GM19238 (cell line): ENCODE measurements around the gene NDUFA8.
"Not testable (repeated sequence)": the region's sequence is repeated elsewhere in the genome, so short reads cannot be mapped to it uniquely, and the experiment has no call there.

Source experiments
- DNase-seq: peaks from one replicate; pipeline ENCODE4 v3.0.0; 2011; ENCODE audit warnings: low spot score; ENCODE audit not compliant: insufficient read length

NDUFA8 gene

DNA sequence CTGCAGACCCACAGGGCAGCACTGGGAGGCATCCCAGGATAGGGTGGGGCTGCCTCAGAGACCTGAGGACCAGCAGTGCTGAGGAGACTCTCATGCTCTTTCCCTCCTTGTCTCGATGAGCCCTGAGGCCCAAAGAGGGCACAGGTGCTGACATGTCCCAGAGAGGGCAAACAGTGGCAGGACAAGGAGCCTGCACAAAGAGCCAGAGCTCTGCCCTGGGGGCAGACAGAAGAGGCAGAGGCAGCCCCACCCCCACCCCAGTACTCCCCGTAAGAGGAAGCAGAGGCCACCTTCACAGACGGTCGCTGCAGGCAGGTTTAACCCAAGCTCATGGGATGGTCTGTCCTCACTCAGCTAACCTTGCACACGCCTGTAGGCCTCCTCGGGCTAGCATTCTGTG is 37.1 kb downstream of the NDUFA8 start:
- DNase-seq: no peak

DNA sequence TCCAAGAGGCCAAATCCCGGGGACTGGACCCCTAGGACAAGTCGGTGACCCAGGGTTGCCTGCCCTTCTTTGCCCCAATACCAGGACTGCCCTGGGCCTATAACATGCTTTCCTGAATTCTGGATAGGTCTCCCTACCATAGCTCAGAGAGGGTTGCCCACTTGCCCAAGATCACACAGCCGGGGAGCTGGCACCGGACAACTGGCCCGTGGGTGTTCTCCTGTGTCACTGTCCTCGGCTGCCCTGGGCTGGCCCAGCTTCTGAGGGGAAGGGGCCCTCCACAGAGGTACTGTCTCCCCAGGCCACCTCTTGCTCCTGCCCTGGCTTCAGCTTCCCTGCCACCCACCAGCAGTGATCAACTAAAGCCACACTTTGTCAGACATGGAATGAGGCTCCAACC is 37.6 kb downstream of the NDUFA8 start:
- DNase-seq: no peak

DNA sequence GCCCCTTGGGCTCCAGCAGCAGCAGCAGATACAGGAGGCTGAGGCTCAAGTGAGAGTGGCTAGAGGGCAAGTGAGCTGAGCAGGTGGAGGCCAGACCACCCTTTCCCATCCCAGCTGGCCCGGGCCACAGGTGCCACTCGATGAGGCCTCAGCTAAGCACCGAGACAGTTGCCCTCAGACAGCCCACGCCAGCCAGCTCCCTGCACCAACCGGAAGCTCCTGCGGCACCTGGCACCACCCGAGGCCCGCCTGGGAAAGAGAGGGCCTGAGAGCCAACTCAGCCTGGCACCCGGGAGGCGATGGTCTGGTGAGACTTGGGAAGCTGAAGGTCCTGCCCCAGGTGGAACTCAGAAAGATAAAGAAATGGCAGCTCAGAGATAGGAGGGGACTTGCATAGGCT is 38.2 kb downstream of the NDUFA8 start:
- no peak for DNase-seq

DNA sequence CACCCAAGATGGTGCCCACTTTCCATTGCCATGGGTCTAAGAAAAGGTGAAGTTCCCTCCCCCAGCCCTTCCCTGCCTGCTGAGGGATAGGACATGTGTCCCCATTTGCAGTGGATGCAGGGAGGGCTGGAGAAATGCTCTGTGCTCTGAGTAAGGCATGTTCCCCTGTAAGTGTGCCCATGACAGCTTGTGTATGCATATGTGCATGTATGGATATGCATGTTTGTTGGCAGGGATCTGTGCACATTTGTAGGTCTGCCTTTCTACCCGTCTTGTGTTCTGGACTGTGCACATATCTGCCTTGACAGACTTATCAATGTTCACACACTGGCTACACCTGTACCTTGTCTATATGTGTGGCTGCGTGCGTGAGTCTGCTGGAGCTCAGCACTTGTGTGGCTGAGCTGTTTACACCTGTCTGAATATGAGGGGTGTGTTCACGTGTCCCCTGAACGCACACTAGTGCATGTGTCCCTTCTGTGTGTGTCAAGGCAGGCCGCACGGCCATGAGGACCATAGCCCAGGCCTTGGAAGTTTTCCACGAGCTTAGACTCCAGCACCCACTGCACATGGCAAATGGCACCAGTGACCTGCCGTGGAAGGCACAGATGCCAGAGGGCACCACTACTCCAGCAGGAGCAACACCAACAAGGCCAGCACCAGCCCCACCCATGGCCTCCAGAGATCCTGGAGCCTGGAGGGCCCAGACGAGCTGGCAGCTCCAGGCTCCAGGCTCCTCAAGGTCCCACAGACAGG is 39.1 kb downstream of the NDUFA8 start:
- DNase-seq: no peak

DNA sequence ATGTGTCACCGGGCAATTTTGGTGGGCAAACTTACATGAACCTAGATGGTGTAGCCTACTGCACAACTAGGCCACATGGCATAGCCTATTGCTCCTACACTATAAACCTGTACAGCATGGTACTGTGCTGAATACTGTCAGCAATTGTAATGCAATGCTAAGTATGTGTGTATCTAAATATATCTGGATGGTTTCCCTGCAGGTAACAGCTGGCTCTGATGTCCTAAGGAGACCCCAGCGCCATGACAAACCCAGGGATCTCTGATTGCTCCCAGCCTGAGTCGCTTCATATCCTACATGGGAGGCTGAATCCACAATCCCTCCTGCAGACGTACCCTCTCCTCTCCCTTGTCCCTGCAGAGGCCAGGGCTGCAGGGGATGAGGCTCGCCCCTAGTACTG is 39.9 kb downstream of the NDUFA8 start:
- no peak for DNase-seq

DNA sequence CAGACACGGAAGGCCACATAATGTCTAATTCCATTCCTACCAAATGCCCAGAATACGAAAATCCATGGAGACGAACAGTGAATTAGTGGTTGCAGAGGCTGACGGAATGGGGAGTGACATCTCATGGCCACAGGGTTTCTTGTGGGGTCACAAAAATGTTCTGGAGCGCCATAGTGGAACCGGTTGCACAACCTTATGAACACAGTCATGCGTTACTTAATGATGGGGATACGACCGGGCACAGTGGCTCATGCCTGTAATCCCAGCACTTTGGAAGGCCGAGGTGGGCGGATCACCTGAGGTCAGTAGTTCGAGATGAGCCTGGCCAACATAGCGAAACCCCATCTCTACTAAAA is 40.4 kb downstream of the NDUFA8 start:
- DNase-seq: no peak

DNA sequence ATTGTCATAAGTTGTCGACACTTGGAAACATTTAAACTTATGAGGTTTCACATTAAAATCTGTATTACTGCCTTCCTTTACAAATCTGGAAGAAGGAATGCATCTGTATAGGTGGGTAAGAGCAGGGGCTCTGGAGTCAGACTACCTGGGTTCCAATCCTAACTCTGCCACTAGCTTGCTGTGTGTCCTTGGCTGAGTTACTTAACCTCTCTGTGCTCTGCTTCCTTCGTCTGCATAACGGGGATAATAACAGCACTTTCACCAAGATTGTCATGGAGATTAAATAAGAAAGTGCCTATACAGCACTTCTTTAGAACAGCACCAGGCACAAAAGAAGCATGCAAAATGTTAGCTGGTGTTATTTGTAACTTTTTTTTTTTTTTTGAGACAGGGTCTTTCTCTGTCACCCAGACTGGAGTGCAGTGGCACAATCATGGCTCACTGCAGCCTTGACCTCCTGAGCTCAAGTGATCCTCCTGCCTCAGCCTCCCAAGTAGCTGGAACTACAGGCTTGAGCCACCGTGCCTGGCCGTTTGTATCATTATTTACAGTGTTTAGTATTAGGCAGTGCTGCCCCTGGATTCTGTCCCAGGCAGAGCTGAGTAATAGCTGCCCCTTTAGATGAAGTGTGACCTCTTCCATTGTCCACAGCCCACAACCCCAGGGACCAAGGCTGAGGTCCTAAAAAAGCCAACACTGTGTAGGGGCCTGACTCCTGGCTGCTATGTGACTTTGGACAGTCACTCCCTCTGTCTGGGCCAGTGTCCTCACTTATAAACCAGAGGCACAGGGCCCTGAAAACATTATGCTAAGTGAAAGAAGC is 41.0 kb downstream of the NDUFA8 start:
- no peak for DNase-seq

DNA sequence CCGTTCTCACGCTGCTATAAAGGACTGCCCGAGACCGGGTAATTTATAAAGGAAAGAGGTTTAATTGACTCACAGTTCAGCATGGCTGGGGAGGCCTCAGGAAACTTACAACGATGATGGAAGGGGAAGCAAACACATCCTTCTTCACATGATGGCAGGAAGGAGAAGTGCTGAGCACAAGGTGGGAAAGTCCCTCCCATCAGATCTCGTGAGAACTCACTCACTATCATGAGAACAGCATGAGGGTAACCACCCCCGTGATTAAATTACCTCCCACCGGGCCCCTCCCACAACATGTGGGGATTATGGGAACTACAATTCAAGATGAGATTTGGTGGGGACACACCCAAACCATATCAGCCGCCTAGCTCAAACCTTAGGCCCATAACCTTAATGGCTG is 42.3 kb downstream of the NDUFA8 start:
- not testable (repeated sequence) for DNase-seq

DNA sequence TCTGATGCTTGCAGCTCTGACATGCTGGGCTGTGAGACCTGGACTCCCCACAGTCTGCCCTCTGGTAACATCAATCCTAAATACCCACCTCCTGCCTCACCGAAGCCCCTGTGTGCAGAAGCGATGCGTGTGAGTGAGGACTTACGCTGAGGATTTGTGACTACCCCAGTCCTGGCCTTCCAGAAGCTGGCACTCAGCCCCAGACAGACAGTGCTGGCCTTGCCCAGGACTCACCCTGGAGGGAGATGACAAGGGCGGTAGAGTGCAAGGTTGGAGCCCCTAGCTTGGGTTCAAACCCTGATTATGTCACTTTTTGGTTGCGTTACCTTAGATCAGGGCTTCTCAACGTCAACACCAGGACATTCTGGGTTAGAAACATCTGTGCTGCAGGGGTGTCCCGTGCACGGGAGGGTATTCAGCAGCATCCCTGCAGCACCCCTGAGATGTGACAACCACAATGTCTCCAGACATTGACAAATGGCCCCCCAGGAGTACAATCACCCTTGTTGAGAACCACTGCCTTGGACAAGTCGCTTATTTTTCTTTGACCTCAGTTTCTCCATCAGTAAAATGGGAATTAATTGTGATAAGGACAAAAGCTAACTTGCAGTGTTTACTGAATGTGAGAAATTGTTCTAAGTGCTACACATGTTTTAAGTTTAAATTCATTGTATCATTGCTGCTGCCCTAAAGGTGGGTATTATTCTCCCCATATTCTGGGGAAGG is 43.0 kb downstream of the NDUFA8 start:
- no peak for DNase-seq

DNA sequence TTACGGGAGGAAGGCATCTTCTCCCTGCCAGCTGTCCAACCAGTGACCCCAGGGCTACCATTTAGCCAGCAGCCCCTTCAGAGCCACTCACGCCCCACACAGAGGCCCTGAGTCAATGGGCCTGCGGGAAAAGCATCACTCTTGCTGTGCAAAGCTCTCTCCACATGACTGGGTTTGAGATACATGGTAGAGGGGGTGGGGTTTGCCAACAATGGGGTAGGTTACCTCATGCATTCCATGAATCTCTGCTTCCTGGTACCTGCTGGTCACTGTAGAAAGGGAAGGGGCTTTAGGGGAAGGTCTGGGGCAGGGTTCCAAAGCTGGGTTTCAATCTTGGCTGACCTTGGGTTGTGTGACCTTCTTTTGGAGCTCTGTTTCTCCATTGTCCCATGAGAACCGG is 43.5 kb downstream of the NDUFA8 start:
- DNase-seq: no peak

DNA sequence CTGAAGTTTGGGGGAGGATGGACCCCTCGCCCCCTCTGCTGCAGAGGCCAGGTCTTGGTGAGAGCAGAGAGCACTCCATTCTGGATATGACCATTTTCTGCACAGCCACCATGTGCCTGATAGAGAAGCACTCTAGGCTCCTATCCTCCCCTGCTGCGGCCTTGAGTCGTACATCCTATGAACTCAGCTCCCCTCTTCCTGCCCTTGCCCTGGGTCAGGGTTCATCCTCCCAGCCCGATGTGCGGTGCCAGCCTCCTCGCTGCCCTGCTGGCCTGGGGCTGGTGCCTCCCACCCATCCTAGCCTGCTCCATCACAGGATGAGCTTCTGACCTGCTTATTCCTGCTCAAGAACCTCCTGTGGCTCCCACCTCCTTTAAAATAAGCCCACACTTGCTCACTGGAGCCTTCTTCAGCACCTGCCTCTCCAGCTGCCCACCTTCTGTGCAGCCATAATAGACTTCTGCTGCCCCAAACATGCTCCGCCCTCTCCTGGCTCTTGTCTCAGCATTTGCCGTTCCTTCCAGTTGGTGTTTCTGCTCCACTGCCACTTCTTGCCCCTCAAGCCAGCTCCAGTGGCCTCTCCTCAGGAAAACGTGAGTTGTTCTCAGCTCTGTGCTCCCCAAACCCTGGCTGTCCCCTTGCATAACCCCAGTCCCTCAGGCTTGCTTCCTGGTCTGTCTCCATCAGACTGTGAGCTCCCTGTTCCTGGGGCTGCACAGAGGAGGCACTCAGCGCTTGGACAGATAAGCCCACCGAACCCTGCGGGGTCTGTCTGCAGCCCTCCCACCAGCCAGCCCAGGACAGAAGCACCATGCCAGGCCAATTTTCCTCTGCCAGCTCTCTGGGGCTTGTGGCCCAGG is 44.2 kb downstream of the NDUFA8 start:
- no peak for DNase-seq

DNA sequence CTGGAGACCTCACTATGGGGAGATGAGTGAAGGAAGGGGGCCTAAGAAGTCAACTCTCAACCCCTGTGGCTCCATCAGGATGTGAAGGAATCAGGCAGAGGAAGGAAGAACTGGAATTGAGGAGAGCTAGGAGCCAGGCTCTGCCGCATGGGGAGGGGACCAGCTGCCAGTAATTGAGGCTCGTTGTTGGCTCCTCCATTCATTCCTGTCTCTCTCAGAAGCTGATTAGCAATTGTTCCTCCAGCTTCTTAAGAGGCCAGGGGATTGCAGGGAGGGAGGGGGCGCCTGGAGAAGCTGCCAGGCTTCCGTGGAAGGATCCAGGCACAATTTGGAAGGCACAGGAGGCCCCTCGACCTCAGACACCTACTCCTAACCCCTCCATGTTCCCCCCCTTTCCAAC is 46.0 kb downstream of the NDUFA8 start:
- DNase-seq: no peak

DNA sequence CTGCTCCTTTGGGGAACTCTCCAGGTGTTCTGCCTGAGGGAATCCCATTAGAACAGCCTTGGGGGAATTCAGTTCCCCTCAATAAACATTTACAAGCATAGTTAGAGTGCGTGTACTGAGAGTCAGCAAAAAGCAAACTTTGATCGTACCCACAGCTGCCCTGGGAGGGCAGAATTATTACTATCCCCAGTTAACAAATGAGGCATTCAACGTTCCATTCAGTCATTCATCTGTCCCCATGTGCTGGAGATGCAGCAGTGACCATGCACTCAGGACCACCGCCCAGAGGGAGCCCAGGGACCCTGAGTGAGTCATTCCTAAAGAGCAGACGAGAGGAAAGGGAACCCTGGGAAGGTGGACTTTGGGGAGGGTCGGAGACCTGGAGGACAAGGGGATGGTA is 47.3 kb downstream of the NDUFA8 start:
- no peak for DNase-seq

DNA sequence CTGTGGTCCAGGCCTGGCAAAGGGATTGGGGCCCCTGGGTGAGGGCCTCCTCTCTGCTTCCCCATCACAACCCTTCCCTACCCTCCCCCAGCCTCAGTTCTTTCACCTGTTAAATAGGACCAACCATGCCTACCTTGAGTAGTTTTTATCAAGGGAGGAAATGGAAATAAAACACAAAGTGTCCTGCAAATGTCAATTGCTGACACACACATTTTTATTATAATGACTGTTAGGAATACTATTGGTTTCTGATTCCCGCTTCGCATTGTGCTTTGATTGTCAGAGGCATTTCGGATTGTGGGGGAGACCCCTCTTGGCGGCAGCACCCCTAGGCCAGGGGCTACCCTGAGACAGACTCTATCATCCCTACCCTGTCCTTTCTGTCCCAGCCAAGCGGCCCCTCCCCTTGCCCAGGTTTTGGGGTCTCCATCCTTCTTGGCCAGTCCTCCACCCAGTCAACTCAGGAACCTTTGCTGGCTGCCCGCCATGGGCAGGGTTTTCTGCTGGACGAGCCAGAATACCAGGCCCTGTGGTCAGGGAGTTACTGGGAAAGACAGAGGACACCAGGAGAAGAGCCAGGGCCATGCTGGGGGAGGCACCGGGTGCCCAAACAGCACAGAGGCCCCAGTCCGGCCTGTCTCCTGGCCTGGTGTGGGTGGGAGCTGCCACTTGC is 48.0 kb downstream of the NDUFA8 start:
- no peak for DNase-seq

DNA sequence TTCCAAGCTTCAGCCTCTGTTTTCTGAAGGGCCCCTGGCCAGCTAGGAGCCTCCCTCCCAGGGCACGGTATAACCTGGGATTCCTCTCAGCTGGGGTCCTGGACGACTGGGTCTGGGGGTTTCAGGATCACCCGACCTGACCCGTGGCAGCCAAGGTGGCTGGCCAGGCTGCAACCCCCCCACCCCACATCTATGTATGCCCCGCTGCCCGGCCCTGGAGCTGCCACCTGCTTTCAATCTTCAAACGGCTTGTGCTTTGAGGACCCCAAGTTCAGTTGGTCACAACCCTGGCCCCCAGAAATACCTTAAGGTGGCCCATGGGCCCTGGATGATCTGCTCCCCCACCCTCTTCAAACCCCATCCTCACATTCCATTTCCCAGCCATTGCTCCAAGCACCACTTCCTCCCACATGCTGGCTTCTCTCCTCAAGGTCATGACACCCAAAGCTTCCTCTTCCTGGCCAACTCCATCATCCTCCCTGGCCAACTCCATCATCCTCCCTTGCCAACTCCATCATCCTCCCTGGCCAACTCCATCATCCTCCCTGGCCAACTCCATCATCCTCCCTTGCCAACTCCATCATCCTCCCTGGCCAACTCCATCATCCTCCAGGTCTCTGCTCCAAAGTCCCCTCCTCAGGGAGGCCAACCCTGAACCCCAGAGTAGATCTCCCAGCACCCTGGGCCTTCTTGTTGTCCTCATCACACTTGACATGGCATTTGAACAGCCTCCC is 49.3 kb downstream of the NDUFA8 start:
- DNase-seq: no peak

DNA sequence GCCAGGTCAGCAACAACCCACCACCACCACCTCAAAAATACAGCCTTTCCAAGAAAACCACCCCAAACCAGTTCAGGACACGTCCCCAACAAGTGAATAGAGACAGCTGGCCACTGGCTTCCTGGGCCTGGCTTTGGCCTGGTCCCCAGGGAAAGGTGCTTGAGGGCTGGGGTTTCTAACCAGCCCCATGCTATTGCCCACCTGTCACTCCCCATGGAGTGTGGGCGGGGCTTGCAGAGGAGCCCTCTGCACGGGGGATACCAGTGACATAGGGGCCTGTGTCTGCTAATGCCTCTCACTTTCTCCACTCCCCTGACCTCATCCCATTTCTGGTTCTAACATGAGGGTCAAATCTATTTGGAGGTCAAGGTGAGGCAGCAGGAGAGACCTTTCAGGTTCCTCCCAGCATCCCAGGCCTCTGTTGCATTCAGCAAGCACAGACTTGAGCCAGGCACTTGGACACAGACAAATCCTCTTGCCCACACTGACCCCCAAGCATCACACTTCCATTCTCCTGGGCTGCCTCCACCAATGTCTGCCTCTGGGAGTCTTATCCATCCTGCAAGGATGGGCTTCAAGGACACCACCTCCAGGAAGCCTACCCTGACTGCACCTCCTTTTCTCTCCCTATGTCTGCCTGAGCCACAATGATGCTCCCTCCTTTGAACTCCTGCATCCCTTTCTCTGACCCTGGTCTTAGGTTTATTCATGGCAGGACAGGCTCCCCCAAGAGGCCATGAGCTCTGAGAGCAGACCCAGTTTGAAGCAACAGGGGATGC is 50.4 kb downstream of the NDUFA8 start:
- no peak for DNase-seq

DNA sequence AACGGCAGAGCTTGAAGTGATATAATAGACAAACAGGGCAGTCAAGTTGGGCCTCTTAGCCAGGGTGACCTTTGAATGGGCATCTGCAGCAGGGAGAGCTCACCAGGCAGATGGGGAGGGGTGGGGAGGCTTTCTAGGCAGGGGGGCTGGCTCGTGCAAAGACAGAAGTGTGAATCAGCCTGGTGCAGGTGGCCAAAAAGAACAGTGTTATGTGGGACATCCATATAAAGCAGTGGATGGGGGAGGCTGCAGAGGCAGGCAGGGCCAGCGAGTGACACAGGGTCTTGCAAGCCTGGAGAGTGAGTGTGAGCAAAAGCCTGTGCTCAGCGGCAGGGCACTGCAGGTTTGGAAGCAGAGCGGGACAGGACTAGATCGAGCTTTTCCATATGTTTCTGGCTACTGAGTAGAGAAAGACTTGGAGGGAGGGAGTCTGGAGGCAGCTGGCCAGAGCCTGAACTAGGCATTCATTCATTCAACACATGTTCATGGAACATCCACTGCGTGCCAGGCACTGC is 52.2 kb downstream of the NDUFA8 start:
- no peak for DNase-seq

DNA sequence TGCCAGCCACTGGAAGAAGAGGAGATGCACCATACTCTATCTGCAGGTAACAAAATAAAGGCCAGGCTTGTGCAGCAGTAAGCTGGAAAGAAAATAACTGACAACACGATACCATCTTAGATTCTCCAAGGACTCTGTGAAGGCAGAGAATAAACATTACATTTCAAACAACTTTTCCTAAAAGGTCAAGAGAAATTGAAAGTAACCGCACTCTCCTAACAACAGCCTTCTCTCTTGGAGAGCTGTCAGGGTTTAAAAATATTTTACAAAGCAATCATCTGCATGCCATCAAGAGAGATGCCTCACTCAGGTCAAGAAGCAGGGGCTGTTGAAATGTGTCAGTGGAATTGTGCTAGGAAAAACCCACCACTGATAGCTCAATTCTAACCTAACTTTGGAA is 53.0 kb downstream of the NDUFA8 start:
- DNase-seq: no peak

DNA sequence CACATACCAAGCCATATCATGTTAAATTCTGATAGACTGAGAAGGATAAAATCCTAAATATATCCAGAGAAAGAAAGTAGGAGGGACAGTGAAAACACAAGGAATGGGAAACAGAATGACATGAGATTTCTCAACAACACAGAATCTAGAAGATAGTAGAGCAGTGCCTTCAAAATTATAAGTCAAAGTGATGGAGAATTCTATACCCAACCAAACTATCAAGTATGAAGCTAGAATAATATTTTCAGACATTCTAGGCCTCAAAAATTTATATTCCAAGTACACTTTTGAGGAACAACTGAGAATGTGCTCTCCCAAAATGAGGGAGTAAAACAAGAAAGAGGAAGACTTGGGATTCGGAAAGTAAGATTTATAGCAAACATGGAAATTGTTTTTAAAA is 55.6 kb downstream of the NDUFA8 start:
- no peak for DNase-seq
